ENCODE measurements around the gene BLID.

Gene BLID

GRCh38 chr11:122075016-122075415, 41.0 kb downstream of the BLID start:
- DNase-seq, result no peak

- no peak for DNase-seq
These were observed 42.0 kb downstream of the BLID start for GRCh38 chr11:122074022-122074421.

- no peak for DNase-seq
These were observed 44.3 kb downstream of the BLID start for GRCh38 chr11:122071709-122072202.

GRCh38 chr11:122069707-122070360, 46.2 kb downstream of the BLID start:
- no peak for DNase-seq

GRCh38 chr11:122068837-122069236, 47.2 kb downstream of the BLID start:
- no peak for DNase-seq

- DNase-seq, result no peak
These were observed 47.9 kb downstream of the BLID start for GRCh38 chr11:122068141-122068540.

Data from inflammatory macrophage treated with lipopolysaccharide for 1 hour (primary cell).